ENCODE data around the gene ENAH.

DNA sequence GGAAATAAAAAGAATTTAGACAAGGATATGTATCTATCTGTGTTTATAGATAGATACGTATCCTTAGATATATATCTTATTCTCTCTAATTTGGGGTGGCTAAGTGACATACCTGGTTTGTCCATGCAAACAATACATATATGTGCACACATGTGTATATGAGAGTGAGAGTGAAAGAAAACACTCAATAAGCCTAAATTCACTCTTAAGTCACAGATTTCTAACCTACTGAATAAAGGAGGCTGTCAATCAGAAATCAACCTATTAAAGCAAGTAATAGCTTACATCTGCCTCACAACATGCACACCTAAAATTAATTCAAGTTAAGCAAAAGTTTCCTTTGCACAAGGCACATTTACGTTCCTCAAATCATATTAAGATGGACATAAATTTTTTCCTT, 118.2 kb downstream of the ENAH start:
- TF ChIP-seq, protein P1, sequence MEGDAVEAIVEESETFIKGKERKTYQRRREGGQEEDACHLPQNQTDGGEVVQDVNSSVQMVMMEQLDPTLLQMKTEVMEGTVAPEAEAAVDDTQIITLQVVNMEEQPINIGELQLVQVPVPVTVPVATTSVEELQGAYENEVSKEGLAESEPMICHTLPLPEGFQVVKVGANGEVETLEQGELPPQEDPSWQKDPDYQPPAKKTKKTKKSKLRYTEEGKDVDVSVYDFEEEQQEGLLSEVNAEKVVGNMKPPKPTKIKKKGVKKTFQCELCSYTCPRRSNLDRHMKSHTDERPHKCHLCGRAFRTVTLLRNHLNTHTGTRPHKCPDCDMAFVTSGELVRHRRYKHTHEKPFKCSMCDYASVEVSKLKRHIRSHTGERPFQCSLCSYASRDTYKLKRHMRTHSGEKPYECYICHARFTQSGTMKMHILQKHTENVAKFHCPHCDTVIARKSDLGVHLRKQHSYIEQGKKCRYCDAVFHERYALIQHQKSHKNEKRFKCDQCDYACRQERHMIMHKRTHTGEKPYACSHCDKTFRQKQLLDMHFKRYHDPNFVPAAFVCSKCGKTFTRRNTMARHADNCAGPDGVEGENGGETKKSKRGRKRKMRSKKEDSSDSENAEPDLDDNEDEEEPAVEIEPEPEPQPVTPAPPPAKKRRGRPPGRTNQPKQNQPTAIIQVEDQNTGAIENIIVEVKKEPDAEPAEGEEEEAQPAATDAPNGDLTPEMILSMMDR (conservative IDR thresholded peaks at IDR 0.05; ENCODE audit: low read length), result no peak
- TF ChIP-seq EZH2phosphoT487 (IDR thresholded peaks at IDR 0.05; ENCODE audit: borderline replicate concordance), result no peak
